ENCODE data around the gene SH3RF3. TPM values are rescaled to one million over a fixed set of nuclear protein-coding genes. Genes with fewer than 3 reads are reported as not detected.

The SH3RF3 gene
- total and polyA plus RNA-seq, 5 donors from 2014 or later: 0.16 to 1.6 (median 0.76) TPM

GRCh38 chr2:109526442-109526970 is 397.5 kb downstream of the SH3RF3 start:
- Histone ChIP-seq H3K36me3 (ENCODE audit: control insufficient read depth, insufficient read depth, low read length) (no peaks in the 10 kb centered on the region), H3K4me3 (ENCODE audit: low read depth, low read length) (no peak overlapping the region), H3K27ac (ENCODE audit: insufficient read depth, low read length, poor library complexity, severe bottlenecking) (no peak overlapping the region), H3K27me3 (ENCODE audit: control insufficient read depth, insufficient read depth, low read length) (no peaks in the 10 kb centered on the region), H3K4me1 (ENCODE audit: control insufficient read depth, insufficient read depth, low read length, poor library complexity, severe bottlenecking) (no peaks in the 10 kb centered on the region), H3K9me3 (ENCODE audit: control insufficient read depth in 2 of 2, low read length in 2 of 2) (no peaks in the 10 kb centered on the region)
- no peak overlapping the region for H3K27ac Mint-ChIP-seq
- no peak for ATAC-seq (ENCODE audit: low read depth in 2 of 2)
- DNase-seq: no peak
- H3K4me3 Mint-ChIP-seq: no peak overlapping the region
- no peaks in the 10 kb centered on the region for H3K36me3 Mint-ChIP-seq
- peaks cover 12% of the 10 kb centered on the region for H3K27me3 Mint-ChIP-seq
- no peaks in the 10 kb centered on the region for H3K9me3 Mint-ChIP-seq
- H3K4me1 Mint-ChIP-seq: no peaks in the 10 kb centered on the region

GRCh38 chr2:109527079-109527478 is 398.1 kb downstream of the SH3RF3 start:
- peaks cover 17% of the 10 kb centered on the region for H3K27me3 Mint-ChIP-seq
- no peak for DNase-seq
- no peaks in the 10 kb centered on the region for H3K36me3 Mint-ChIP-seq
- no peak overlapping the region for H3K27ac Mint-ChIP-seq
- ATAC-seq (ENCODE audit: low read depth in 2 of 2): no peak
- no peaks in the 10 kb centered on the region for H3K9me3 Mint-ChIP-seq
- Histone ChIP-seq H3K36me3 (ENCODE audit: control insufficient read depth, insufficient read depth, low read length) (no peaks in the 10 kb centered on the region), H3K27me3 (ENCODE audit: control insufficient read depth, insufficient read depth, low read length) (no peaks in the 10 kb centered on the region), H3K27ac (ENCODE audit: insufficient read depth, low read length, poor library complexity, severe bottlenecking) (no peak overlapping the region), H3K4me3 (ENCODE audit: low read depth, low read length) (no peak overlapping the region), H3K4me1 (ENCODE audit: control insufficient read depth, insufficient read depth, low read length, poor library complexity, severe bottlenecking) (no peaks in the 10 kb centered on the region), H3K9me3 (ENCODE audit: control insufficient read depth in 2 of 2, low read length in 2 of 2) (no peaks in the 10 kb centered on the region)
- no peaks in the 10 kb centered on the region for H3K4me1 Mint-ChIP-seq
- no peak overlapping the region for H3K4me3 Mint-ChIP-seq

GRCh38 chr2:109527846-109528705 is 399.1 kb downstream of the SH3RF3 start:
- Histone ChIP-seq H3K4me1 (ENCODE audit: control insufficient read depth, insufficient read depth, low read length, poor library complexity, severe bottlenecking) (no peaks in the 10 kb centered on the region), H3K36me3 (ENCODE audit: control insufficient read depth, insufficient read depth, low read length) (no peaks in the 10 kb centered on the region), H3K27me3 (ENCODE audit: control insufficient read depth, insufficient read depth, low read length) (no peaks in the 10 kb centered on the region), H3K27ac (ENCODE audit: insufficient read depth, low read length, poor library complexity, severe bottlenecking) (no peak overlapping the region), H3K9me3 (ENCODE audit: control insufficient read depth in 2 of 2, low read length in 2 of 2) (no peaks in the 10 kb centered on the region), H3K4me3 (ENCODE audit: low read depth, low read length) (no peak overlapping the region)
- H3K27ac Mint-ChIP-seq: no peak overlapping the region
- no peaks in the 10 kb centered on the region for H3K36me3 Mint-ChIP-seq
- no peak for DNase-seq
- no peak overlapping the region for H3K4me3 Mint-ChIP-seq
- H3K4me1 Mint-ChIP-seq: no peaks in the 10 kb centered on the region
- no peak for ATAC-seq (ENCODE audit: low read depth in 2 of 2)
- peaks cover 20% of the 10 kb centered on the region for H3K27me3 Mint-ChIP-seq
- no peaks in the 10 kb centered on the region for H3K9me3 Mint-ChIP-seq

GRCh38 chr2:109528811-109529501 is 400.0 kb downstream of the SH3RF3 start:
- Mint-ChIP-seq H3K4me3 (no peak overlapping the region), H3K4me1 (no peaks in the 10 kb centered on the region), H3K9me3 (peaks cover 0 to 4% (median 0%) of the 10 kb centered on the region in 7 donors), H3K27ac (no peak overlapping the region), H3K36me3 (no peaks in the 10 kb centered on the region), H3K27me3 (peaks cover 20% of the 10 kb centered on the region)
- H3K4me1 ChIP-seq (ENCODE audit: control insufficient read depth, insufficient read depth, low read length, poor library complexity, severe bottlenecking): no peaks in the 10 kb centered on the region
- H3K27ac ChIP-seq (ENCODE audit: insufficient read depth, low read length, poor library complexity, severe bottlenecking): no peak overlapping the region
- H3K36me3 ChIP-seq (ENCODE audit: control insufficient read depth, insufficient read depth, low read length): no peaks in the 10 kb centered on the region
- no peak for ATAC-seq (ENCODE audit: low read depth in 2 of 2)
- DNase-seq: no peak
- no peak overlapping the region for H3K4me3 ChIP-seq (ENCODE audit: low read depth, low read length)
- H3K27me3 ChIP-seq (ENCODE audit: control insufficient read depth, insufficient read depth, low read length): no peaks in the 10 kb centered on the region
- no peaks in the 10 kb centered on the region for H3K9me3 ChIP-seq (ENCODE audit: control insufficient read depth in 2 of 2, low read length in 2 of 2)

GRCh38 chr2:109529532-109530449 is 400.8 kb downstream of the SH3RF3 start:
- no peaks in the 10 kb centered on the region for H3K4me1 Mint-ChIP-seq
- no peak overlapping the region for H3K4me3 ChIP-seq (ENCODE audit: low read depth, low read length)
- no peaks in the 10 kb centered on the region for H3K36me3 ChIP-seq (ENCODE audit: control insufficient read depth, insufficient read depth, low read length)
- H3K4me3 Mint-ChIP-seq: no peak overlapping the region
- ATAC-seq (ENCODE audit: low read depth in 2 of 2) (no peak), DNase-seq (no peak)
- H3K27ac Mint-ChIP-seq: peak overlapping the region in 1 of 3 donors; percentile 40
- no peaks in the 10 kb centered on the region for H3K36me3 Mint-ChIP-seq
- H3K9me3 Mint-ChIP-seq: peaks cover 0 to 4% (median 0%) of the 10 kb centered on the region in 7 donors
- no peaks in the 10 kb centered on the region for H3K4me1 ChIP-seq (ENCODE audit: control insufficient read depth, insufficient read depth, low read length, poor library complexity, severe bottlenecking)
- no peak overlapping the region for H3K27ac ChIP-seq (ENCODE audit: insufficient read depth, low read length, poor library complexity, severe bottlenecking)
- H3K27me3 ChIP-seq (ENCODE audit: control insufficient read depth, insufficient read depth, low read length): no peaks in the 10 kb centered on the region
- no peaks in the 10 kb centered on the region for H3K9me3 ChIP-seq (ENCODE audit: control insufficient read depth in 2 of 2, low read length in 2 of 2)
- H3K27me3 Mint-ChIP-seq: peaks cover 20% of the 10 kb centered on the region

GRCh38 chr2:109530712-109531111 is 401.7 kb downstream of the SH3RF3 start:
- no peak overlapping the region for H3K4me3 Mint-ChIP-seq
- no peaks in the 10 kb centered on the region for H3K36me3 ChIP-seq (ENCODE audit: control insufficient read depth, insufficient read depth, low read length)
- peaks cover 20% of the 10 kb centered on the region for H3K27me3 Mint-ChIP-seq
- no peaks in the 10 kb centered on the region for H3K27me3 ChIP-seq (ENCODE audit: control insufficient read depth, insufficient read depth, low read length)
- no peak overlapping the region for H3K27ac Mint-ChIP-seq
- no peak overlapping the region for H3K4me3 ChIP-seq (ENCODE audit: low read depth, low read length)
- H3K4me1 Mint-ChIP-seq: no peaks in the 10 kb centered on the region
- H3K36me3 Mint-ChIP-seq: no peaks in the 10 kb centered on the region
- H3K9me3 ChIP-seq (ENCODE audit: control insufficient read depth in 2 of 2, low read length in 2 of 2): no peaks in the 10 kb centered on the region
- peaks cover 0 to 4% (median 0%) of the 10 kb centered on the region in 7 donors for H3K9me3 Mint-ChIP-seq
- H3K4me1 ChIP-seq (ENCODE audit: control insufficient read depth, insufficient read depth, low read length, poor library complexity, severe bottlenecking): no peaks in the 10 kb centered on the region
- DNase-seq (no peak), ATAC-seq (ENCODE audit: low read depth in 2 of 2) (no peak)
- H3K27ac ChIP-seq (ENCODE audit: insufficient read depth, low read length, poor library complexity, severe bottlenecking): no peak overlapping the region

- ATAC-seq (ENCODE audit: low read depth in 2 of 2): no peak
- no peak overlapping the region for H3K4me3 Mint-ChIP-seq
- H3K9me3 Mint-ChIP-seq: peaks cover 0 to 4% (median 0%) of the 10 kb centered on the region in 7 donors
- no peaks in the 10 kb centered on the region for H3K4me1 ChIP-seq (ENCODE audit: control insufficient read depth, insufficient read depth, low read length, poor library complexity, severe bottlenecking)
- no peaks in the 10 kb centered on the region for H3K36me3 Mint-ChIP-seq
- H3K9me3 ChIP-seq (ENCODE audit: control insufficient read depth in 2 of 2, low read length in 2 of 2): no peaks in the 10 kb centered on the region
- no peak overlapping the region for H3K27ac ChIP-seq (ENCODE audit: insufficient read depth, low read length, poor library complexity, severe bottlenecking)
- H3K36me3 ChIP-seq (ENCODE audit: control insufficient read depth, insufficient read depth, low read length): no peaks in the 10 kb centered on the region
- no peaks in the 10 kb centered on the region for H3K27me3 ChIP-seq (ENCODE audit: control insufficient read depth, insufficient read depth, low read length)
- H3K4me3 ChIP-seq (ENCODE audit: low read depth, low read length): no peak overlapping the region
- peaks cover 20% of the 10 kb centered on the region for H3K27me3 Mint-ChIP-seq
- DNase-seq: no peak
- no peak overlapping the region for H3K27ac Mint-ChIP-seq
- H3K4me1 Mint-ChIP-seq: no peaks in the 10 kb centered on the region
Observed at GRCh38 chr2:109531221-109531620, 402.2 kb downstream of the SH3RF3 start.
